IPS-20b (cell line): ENCODE data around the gene CFHR3.
"Not testable (repeated sequence)": the region's sequence is repeated elsewhere in the genome, so short reads cannot be mapped to it uniquely, and the experiment has no call there.

Source experiments
- H3K27ac ChIP-seq: one replicate; pipeline ENCODE4 v1.5.1; 2013; ENCODE audit warnings: low read length
- H3K27me3 ChIP-seq: 2 replicates; pipeline ENCODE4 v1.6.1; 2013; ENCODE audit warnings: mild to moderate bottlenecking, low read length, inconsistent platforms; ENCODE audit not compliant: insufficient read depth
- H3K36me3 ChIP-seq: 2 replicates; pipeline ENCODE4 v1.6.1; 2013; ENCODE audit warnings: low read depth, mild to moderate bottlenecking, inconsistent platforms, low read length, moderate library complexity; ENCODE audit not compliant: insufficient read depth
- H3K4me1 ChIP-seq: 2 replicates; pipeline ENCODE4 v1.6.1; 2013; ENCODE audit warnings: mild to moderate bottlenecking, control low read depth, inconsistent platforms, low read length, moderate library complexity; ENCODE audit not compliant: insufficient read depth
- H3K4me3 ChIP-seq: 2 replicates; pipeline ENCODE4 v1.5.1; 2013; ENCODE audit warnings: mild to moderate bottlenecking, low read length, inconsistent platforms
- H3K9ac ChIP-seq: 2 replicates; pipeline ENCODE4 v1.6.1; 2013; ENCODE audit warnings: low read depth, mild to moderate bottlenecking, inconsistent platforms, low read length, moderate library complexity
- H3K9me3 ChIP-seq: 2 replicates; pipeline ENCODE4 v1.6.1; 2013; ENCODE audit warnings: mild to moderate bottlenecking, low read depth, low read length, inconsistent platforms; ENCODE audit not compliant: insufficient read depth

The CFHR3 gene

GRCh38 chr1:196774603-196775002, at the start of gene CFHR3:
Gene CFHR3, plus strand, starts transcription at chr1:196774840. Its CDS starts 47 bp downstream, at chr1:196774887.
- Histone ChIP-seq H3K9ac (no peak within 1 kb of the TSS), H3K27me3 (no peaks in the 10 kb centered on the region), H3K9me3 (no peaks in the 10 kb centered on the region), H3K36me3 (no peaks in the 10 kb centered on the region), H3K4me1 (no peaks in the 10 kb centered on the region), H3K27ac (no peak within 1 kb of the TSS), H3K4me3 (no peak within 1 kb of the TSS)

- Histone ChIP-seq H3K4me1 (no peaks in the 10 kb centered on the region), H3K4me3 (no peak overlapping the region), H3K27me3 (no peaks in the 10 kb centered on the region), H3K36me3 (no peaks in the 10 kb centered on the region), H3K9ac (no peak overlapping the region), H3K9me3 (no peaks in the 10 kb centered on the region), H3K27ac (no peak overlapping the region)
These were observed 42.1 kb upstream of the CFHR3 start for GRCh38 chr1:196732526-196732925.

- Histone ChIP-seq H3K9me3 (peaks cover 4% of the 10 kb centered on the region), H3K27ac (no peak overlapping the region)
These were observed 41.3 kb upstream of the CFHR3 start for GRCh38 chr1:196733091-196733970.

GRCh38 chr1:196734006-196734405, 40.6 kb upstream of the CFHR3 start:
- H3K27me3 ChIP-seq = no peaks in the 10 kb centered on the region
- H3K4me3 ChIP-seq = no peak overlapping the region
- no peaks in the 10 kb centered on the region for H3K36me3 ChIP-seq
- no peak overlapping the region for H3K9ac ChIP-seq
- peaks cover 7% of the 10 kb centered on the region for H3K9me3 ChIP-seq
- no peak overlapping the region for H3K27ac ChIP-seq
- no peaks in the 10 kb centered on the region for H3K4me1 ChIP-seq

More at GRCh38 chr1:196733091-196733970, 41.3 kb upstream of the CFHR3 start:
- no peaks in the 10 kb centered on the region for H3K4me1 ChIP-seq
- H3K36me3 ChIP-seq = no peaks in the 10 kb centered on the region
- H3K9ac ChIP-seq = no peak overlapping the region
- H3K27me3 ChIP-seq = no peaks in the 10 kb centered on the region
- no peak overlapping the region for H3K4me3 ChIP-seq

GRCh38 chr1:196734460-196734859, 40.2 kb upstream of the CFHR3 start:
- Histone ChIP-seq H3K36me3 (no peaks in the 10 kb centered on the region), H3K4me3 (no peak overlapping the region), H3K27ac (no peak overlapping the region), H3K4me1 (no peaks in the 10 kb centered on the region), H3K9me3 (peaks cover 12% of the 10 kb centered on the region), H3K27me3 (no peaks in the 10 kb centered on the region), H3K9ac (no peak overlapping the region)

- Histone ChIP-seq H3K36me3 (no peaks in the 10 kb centered on the region), H3K4me1 (no peaks in the 10 kb centered on the region), H3K9ac (no peak overlapping the region), H3K27me3 (no peaks in the 10 kb centered on the region), H3K4me3 (no peak overlapping the region), H3K27ac (no peak overlapping the region), H3K9me3 (peaks cover 17% of the 10 kb centered on the region)
These were observed 35.9 kb upstream of the CFHR3 start for GRCh38 chr1:196738730-196739129.

GRCh38 chr1:196743244-196743643, 31.4 kb upstream of the CFHR3 start:
- H3K4me1 ChIP-seq, H3K9ac ChIP-seq, H3K27me3 ChIP-seq, H3K36me3 ChIP-seq, H3K27ac ChIP-seq, H3K4me3 ChIP-seq: not testable (repeated sequence)
- peaks cover 13% of the 10 kb centered on the region for H3K9me3 ChIP-seq

GRCh38 chr1:196765019-196765740, 9.5 kb upstream of the CFHR3 start:
- not testable (repeated sequence) for H3K9me3 ChIP-seq, H3K4me3 ChIP-seq, H3K36me3 ChIP-seq, H3K9ac ChIP-seq, H3K27ac ChIP-seq, H3K4me1 ChIP-seq, H3K27me3 ChIP-seq

- not testable (repeated sequence) for H3K4me3 ChIP-seq, H3K9ac ChIP-seq, H3K4me1 ChIP-seq, H3K36me3 ChIP-seq, H3K9me3 ChIP-seq, H3K27me3 ChIP-seq, H3K27ac ChIP-seq
These were observed 4.8 kb upstream of the CFHR3 start for GRCh38 chr1:196769823-196770222.

GRCh38 chr1:196773713-196774112, 927 bp upstream of the CFHR3 start:
- no peaks in the 10 kb centered on the region for H3K9me3 ChIP-seq
- H3K4me1 ChIP-seq = no peaks in the 10 kb centered on the region
- H3K27me3 ChIP-seq = no peaks in the 10 kb centered on the region
- H3K36me3 ChIP-seq = no peaks in the 10 kb centered on the region
- H3K4me3 ChIP-seq = no peak overlapping the region
- H3K27ac ChIP-seq = no peak overlapping the region
- no peak overlapping the region for H3K9ac ChIP-seq

GRCh38 chr1:196774175-196774574, 465 bp upstream of the CFHR3 start:
- Histone ChIP-seq H3K36me3 (no peaks in the 10 kb centered on the region), H3K4me1 (no peaks in the 10 kb centered on the region), H3K27ac (no peak overlapping the region), H3K4me3 (no peak overlapping the region), H3K9me3 (no peaks in the 10 kb centered on the region), H3K9ac (no peak overlapping the region), H3K27me3 (no peaks in the 10 kb centered on the region)

- no peaks in the 10 kb centered on the region for H3K36me3 ChIP-seq
- H3K27me3 ChIP-seq = no peaks in the 10 kb centered on the region
- no peaks in the 10 kb centered on the region for H3K9me3 ChIP-seq
- no peaks in the 10 kb centered on the region for H3K4me1 ChIP-seq
- H3K27ac ChIP-seq = no peak overlapping the region
- no peak overlapping the region for H3K9ac ChIP-seq
- H3K4me3 ChIP-seq = no peak overlapping the region
These were observed 3.0 kb downstream of the CFHR3 start for GRCh38 chr1:196777603-196778002.
